A673 (cell line): Measurements from ENCODE around the gene OR8B8. TPM values are rescaled to one million over a fixed set of nuclear protein-coding genes. Genes with fewer than 3 reads are reported as not detected.

Experiments used
- BruUV-seq: library from RNA; stranded (reverse); fragments of 400-500 nt; replicated peaks from 2 replicates; lab custom pipeline; 2021; lab: Mats Ljungman, UMichigan
- CTCF ChIA-PET: fragments of 300-600 bp; sonication (Branson Sonifier 250); formaldehyde crosslinking; loops from one replicate; lab custom pipeline; 2022; ENCODE audit warnings: antibody characterized with exemption; lab: Charles Lee
- POLR2A ChIA-PET: fragments of 300-600 bp; sonication (Branson Sonifier 250); formaldehyde crosslinking; loops from one replicate; lab custom pipeline; 2022; ENCODE audit warnings: antibody characterized with exemption; ENCODE audit not compliant: low non-redundant PET; lab: Charles Lee
- DNase-seq: peaks from one replicate; pipeline ENCODE4 v3.0.0-alpha.2; 2015; ENCODE audit warnings: low spot score
- H3K27ac ChIP-seq: fragments of 200-600 bp; sonication (generic); 2 replicates; pipeline ENCODE4 v1.5.1; 2016; ENCODE audit warnings: mixed run types, low read depth, mild to moderate bottlenecking, mixed read lengths, antibody characterized with exemption, low read length; ENCODE audit not compliant: poor library complexity, severe bottlenecking
- H3K27me3 ChIP-seq: fragments of 200-600 bp; sonication (generic); replicated peaks from 2 replicates; pipeline ENCODE4 v1.6.1; 2017; ENCODE audit warnings: mixed run types, low read depth, mild to moderate bottlenecking, mixed read lengths, antibody characterized with exemption, low read length; ENCODE audit not compliant: insufficient read depth, poor library complexity
- H3K36me3 ChIP-seq: fragments of 200-600 bp; sonication (generic); 2 replicates; pipeline ENCODE4 v1.6.1; 2016; ENCODE audit warnings: mixed run types, mild to moderate bottlenecking, mixed read lengths, antibody characterized with exemption, low read length; ENCODE audit not compliant: insufficient read depth, poor library complexity, severe bottlenecking
- H3K4me1 ChIP-seq: fragments of 200-600 bp; sonication (generic); 2 replicates; pipeline ENCODE4 v1.6.1; 2017; ENCODE audit warnings: mixed run types, mild to moderate bottlenecking, mixed read lengths, antibody characterized with exemption, low read length; ENCODE audit not compliant: insufficient read depth, poor library complexity, severe bottlenecking
- H3K4me3 ChIP-seq: fragments of 200-600 bp; sonication (generic); 2 replicates; pipeline ENCODE4 v1.5.1; 2016; ENCODE audit warnings: low read depth, mixed run types, mild to moderate bottlenecking, mixed read lengths, low read length; ENCODE audit not compliant: poor library complexity, severe bottlenecking
- H3K9me3 ChIP-seq: fragments of 200-600 bp; sonication (generic); 2 replicates; pipeline ENCODE4 v1.6.1; 2016; ENCODE audit warnings: mixed run types, low read depth, mild to moderate bottlenecking, mixed read lengths, antibody characterized with exemption, low read length; ENCODE audit not compliant: poor library complexity, severe bottlenecking
- CTCF ChIP-seq: fragments of 300-800, 200-600 bp; sonication (generic); conservative IDR thresholded peaks from 2 replicates; pipeline ENCODE4 v1.5.1; 2017; ENCODE audit warnings: low read depth, mild to moderate bottlenecking, antibody characterized with exemption, low read length, moderate library complexity, mixed read lengths
- EZH2 ChIP-seq: fragments of 200-600 bp; sonication (generic); IDR thresholded peaks from 2 replicates; pipeline ENCODE4 v1.6.1; 2017; ENCODE audit warnings: borderline replicate concordance, low read depth, mild to moderate bottlenecking, mixed read lengths, antibody characterized with exemption, low read length; ENCODE audit not compliant: poor library complexity, severe bottlenecking
- intact Hi-C: fragments of 100-400 bp; cut with micrococcal nuclease; formaldehyde crosslinking; loops from one replicate; pipeline ENCODE4 v1.10.0; 2022; ENCODE audit not compliant: unreplicated experiment
- total RNA-seq: library from RNA; stranded (reverse); gene quantifications from 2 replicates; pipeline ENCODE4 v1.2.3, GENCODE V29; 2021

Gene OR8B8
- total RNA-seq, 1 experiment from 2014 or later, result not detected

GRCh38 chr11:124442442-124442841 lies 3.1 kb downstream of the OR8B8 start:
- POLR2A ChIA-PET, result no interaction called here
- H3K4me1 ChIP-seq, result no peaks in the 10 kb centered on the region
- no TSS peak for BruUV-seq

DNA sequence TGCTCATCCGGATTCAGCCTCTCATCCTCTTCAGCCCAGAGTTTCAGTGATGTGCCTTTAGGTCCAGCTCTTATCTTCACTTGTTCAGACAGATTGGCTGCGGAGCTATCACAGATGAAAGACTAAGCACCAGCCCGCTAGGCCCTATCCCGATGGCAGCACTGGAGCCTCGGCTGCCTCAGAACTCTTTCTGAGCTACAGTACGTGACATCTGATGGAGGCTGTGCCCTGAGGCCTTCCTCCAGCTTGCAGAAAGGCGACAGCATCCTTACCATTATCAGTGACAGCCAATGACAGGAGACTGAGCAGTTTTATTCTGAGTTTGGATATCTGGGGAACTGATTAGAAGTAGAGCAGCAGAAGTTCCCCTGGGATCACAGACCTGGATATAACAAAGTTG lies 4.0 kb downstream of the OR8B8 start:
- intact Hi-C loops, result no loop called here
- Histone ChIP-seq H3K4me3 (no peak overlapping the region), H3K36me3 (no peaks in the 10 kb centered on the region), H3K27me3 (no peaks in the 10 kb centered on the region), H3K9me3 (no peaks in the 10 kb centered on the region), H3K4me1 (no peaks in the 10 kb centered on the region), H3K27ac (no peak overlapping the region)
- CTCF ChIA-PET, result no interaction called here
- no peak for DNase-seq
- POLR2A ChIA-PET, result no interaction called here
- TF ChIP-seq EZH2 (no peak), CTCF (no peak)
- BruUV-seq, result no TSS peak

More at GRCh38 chr11:124442442-124442841, 3.1 kb downstream of the OR8B8 start:
- peak; percentile 10 for DNase-seq
- Histone ChIP-seq H3K27me3 (no peaks in the 10 kb centered on the region), H3K27ac (no peak overlapping the region), H3K4me3 (no peak overlapping the region), H3K9me3 (no peaks in the 10 kb centered on the region), H3K36me3 (no peaks in the 10 kb centered on the region)
- intact Hi-C loops, result no loop called here
- CTCF ChIA-PET, result interaction anchor here (0.6 to 0.7 kb wide), 2 partner anchors 10 to 40 kb away, joined by 3 to 4 read pairs; no protein-coding TSS in a partner anchor
- TF ChIP-seq EZH2 (no peak), CTCF (peak; percentile 36)

GRCh38 chr11:124441081-124441480 lies 4.4 kb downstream of the OR8B8 start:
- no TSS peak for BruUV-seq
- H3K9me3 ChIP-seq, result no peaks in the 10 kb centered on the region
- H3K27me3 ChIP-seq, result peaks cover under 1% of the 10 kb centered on the region
- H3K27ac ChIP-seq, result no peak overlapping the region
- no peaks in the 10 kb centered on the region for H3K36me3 ChIP-seq
- H3K4me1 ChIP-seq, result no peaks in the 10 kb centered on the region
- no peak overlapping the region for H3K4me3 ChIP-seq
- TF ChIP-seq EZH2, result no peak
- TF ChIP-seq CTCF, result no peak
- intact Hi-C loops, result no loop called here
- ChIA-PET CTCF (no interaction called here), POLR2A (no interaction called here)
- DNase-seq, result no peak
